TTC549 (cell line): ENCODE results near the gene TNFRSF9.
"Not testable (repeated sequence)": the region's sequence is repeated elsewhere in the genome, so short reads cannot be mapped to it uniquely, and the experiment has no call there.

Experiments
- FAIRE-seq: peaks from 2 replicates; lab custom pipeline; 2012; peaks lifted over from hg19 to GRCh38; lab: Jason Lieb, UNC

Gene TNFRSF9

DNA sequence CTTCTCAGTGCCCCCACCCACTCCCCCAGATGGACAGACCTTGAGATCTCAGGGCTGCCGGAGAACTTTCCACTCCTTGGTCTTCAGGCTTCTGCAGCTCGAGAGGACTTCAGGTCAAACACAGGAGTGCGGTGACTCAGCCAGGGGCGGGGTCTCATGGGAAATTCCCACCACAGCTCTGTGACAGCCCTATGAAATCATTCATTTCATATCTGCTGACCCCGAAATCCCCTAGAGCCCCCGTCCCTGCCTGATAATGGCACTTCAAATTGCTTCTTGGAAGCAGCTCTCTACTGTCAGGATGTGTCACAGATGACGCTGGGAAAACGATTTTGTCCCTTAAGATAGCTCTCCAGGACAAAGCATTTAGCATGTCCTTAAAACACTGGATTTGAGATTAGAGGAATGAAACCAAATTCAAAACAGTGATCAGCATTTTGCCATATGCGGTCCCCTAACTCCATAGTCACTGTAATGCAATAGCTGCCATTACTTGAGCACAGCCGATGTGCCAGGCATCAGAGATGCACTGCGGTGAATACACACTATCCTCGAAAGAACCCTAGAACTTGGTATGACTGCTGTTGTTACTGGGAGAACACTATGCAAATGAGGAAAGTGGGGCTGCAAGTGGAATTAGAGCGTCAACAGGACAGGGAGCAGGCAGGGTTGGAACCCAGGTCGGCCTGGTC is at the start of gene TNFRSF9:
TNFRSF9 (minus strand) TSS at position 95 of the 692 bp plus-strand sequence. CDS start 845 bp downstream, outside the sequence.
- FAIRE-seq = no peak

DNA sequence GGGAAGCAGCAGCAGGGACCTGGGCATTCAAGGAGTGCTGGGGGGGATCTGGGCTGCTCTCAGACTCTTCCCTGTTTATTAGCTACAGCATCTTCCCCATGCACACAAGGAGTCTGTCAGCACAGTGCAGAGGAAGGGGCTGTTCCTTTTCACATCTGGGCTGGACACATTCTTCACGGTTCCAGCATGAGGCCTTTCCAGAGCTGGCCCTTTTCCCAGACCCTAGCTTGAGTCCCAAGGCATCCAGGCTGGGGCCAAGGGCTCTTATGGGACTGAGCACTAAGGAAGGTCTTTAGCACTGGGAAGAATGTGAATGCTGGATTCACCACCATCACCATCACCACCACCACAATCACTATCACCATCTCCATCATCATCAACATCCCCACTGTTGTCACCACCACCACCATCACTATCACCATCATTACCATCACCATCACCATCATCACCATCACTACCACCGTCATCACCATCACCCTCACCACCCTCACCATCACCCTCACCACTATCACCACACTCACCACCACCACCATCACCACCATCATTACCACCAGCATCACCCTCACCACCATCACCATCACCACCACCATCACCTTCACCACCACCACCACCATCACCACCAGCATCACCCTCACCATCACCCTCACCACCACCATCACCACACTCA is 49.3 kb upstream of the TNFRSF9 start:
- FAIRE-seq = no peak

GRCh38 chr1:7988576-7988975 is 47.9 kb upstream of the TNFRSF9 start:
- FAIRE-seq = no peak

GRCh38 chr1:7987528-7987927 is 46.9 kb upstream of the TNFRSF9 start:
- FAIRE-seq = no peak

- FAIRE-seq = no peak
Observed at GRCh38 chr1:7985851-7986612, 45.4 kb upstream of the TNFRSF9 start.

GRCh38 chr1:7984811-7985210 is 44.2 kb upstream of the TNFRSF9 start:
- no peak for FAIRE-seq

DNA sequence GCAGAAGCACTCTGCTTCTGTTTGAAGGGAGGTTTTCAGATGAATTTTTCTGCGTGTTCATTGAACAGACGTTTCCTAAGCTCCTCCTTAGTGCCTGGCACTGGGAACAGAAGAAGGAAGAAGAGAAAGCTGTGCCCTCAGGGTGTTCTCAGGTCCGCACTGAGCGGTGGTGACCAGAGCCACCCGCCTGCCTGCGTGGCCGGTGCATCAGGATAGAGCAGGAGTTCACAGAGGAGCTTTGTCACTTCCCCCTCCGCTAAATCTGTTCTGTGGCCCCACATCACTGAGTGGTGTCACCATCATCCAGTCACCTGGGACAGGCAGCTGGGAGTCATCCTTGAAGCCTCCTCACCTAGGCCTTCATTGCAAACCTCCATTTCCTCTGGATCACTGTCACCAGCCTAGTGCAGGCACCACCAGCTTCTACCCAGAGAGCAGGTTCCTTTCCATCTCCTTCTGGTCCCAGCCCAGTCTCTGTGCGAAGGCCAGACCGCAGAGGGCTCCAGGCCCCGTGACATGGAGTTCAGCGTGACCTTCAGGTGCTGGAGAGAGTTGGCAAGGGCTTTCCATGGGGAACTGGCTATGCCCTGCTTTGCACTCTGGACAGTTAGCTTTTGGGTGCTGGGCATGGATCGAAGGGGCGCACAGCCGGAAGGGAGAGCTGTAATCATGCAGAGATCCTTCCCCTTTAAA is 42.6 kb upstream of the TNFRSF9 start:
- FAIRE-seq = no peak

DNA sequence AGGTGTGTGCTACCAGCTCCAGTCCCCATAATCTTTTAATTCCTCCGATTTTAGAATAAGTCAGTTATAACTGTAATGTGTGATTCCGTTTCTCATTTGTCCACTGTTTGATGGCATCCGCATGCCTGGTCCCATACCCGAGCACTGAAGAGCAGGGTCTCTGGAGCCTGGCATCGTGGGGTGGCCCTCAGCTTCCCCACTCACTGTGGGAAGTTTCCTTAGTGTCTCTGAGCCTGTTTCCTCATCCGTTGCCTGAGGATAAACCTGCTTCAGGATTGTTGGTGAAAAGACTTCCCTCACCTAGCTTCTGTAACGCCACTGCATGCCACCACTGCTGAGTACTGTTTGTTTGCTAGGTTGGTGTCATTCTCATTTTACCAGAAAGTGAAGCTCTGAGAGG is 40.3 kb upstream of the TNFRSF9 start:
- FAIRE-seq = no peak

DNA sequence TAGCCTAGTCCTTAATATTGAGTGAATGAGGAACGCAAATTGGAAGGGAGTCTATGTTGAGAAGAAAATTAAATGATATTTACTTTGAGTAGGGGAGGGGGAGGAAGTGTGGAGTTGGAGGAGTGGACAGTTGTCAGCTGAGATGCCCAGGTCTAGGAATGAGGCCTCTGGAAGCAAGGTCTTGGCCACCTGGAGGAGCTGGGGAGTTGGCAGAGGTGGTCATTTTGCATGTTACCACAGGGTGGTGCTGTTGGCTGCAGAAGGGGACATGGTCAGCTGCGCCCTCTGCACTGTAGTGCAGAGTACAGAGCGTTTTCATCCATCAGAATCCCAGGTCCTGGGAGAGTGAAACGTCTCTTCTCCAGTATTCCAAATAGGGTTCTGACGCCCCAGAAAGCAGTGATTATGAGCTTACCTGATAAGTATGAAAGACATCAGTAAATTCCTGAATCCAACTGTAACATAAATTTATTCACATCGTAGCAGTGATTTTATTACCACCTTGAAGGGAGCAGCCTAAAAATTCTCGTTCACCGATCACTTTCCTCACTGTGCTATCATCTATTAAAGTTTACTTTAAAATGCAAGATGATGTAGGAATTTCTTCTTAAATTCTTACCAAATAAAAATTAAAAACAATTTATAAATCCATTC is 34.7 kb upstream of the TNFRSF9 start:
- FAIRE-seq = peak; percentile 83

- no peak for FAIRE-seq
Observed at GRCh38 chr1:7973086-7973485, 32.4 kb upstream of the TNFRSF9 start.

DNA sequence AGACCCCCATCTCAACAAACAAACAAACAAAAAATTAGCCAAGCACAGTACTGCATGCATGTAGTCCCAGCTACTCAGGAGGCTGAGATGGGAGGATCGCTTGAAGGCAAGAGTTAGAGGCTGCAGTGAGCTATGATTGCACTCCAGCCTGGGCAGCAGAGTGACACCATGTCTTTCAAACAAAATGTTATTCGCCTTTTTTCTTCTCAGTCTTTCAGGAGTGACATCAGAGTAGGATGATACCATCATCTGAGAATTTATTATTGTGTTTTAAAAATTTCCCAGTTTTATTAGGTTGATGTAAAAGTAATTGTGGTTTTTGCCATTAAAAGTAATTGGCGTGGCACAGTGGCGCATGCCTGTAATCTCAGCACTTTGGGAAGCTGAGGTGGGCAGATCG is 31.6 kb upstream of the TNFRSF9 start:
- FAIRE-seq = no peak

- no peak for FAIRE-seq
Observed at GRCh38 chr1:7971024-7971423, 30.4 kb upstream of the TNFRSF9 start.

- FAIRE-seq = no peak
Observed at GRCh38 chr1:7970246-7970645, 29.6 kb upstream of the TNFRSF9 start.

- no peak for FAIRE-seq
Observed at GRCh38 chr1:7967651-7968050, 27.0 kb upstream of the TNFRSF9 start.

GRCh38 chr1:7967196-7967595 is 26.6 kb upstream of the TNFRSF9 start:
- no peak for FAIRE-seq

- no peak for FAIRE-seq
Observed at GRCh38 chr1:7964476-7964875, 23.8 kb upstream of the TNFRSF9 start.

- FAIRE-seq = not testable (repeated sequence)
Observed at GRCh38 chr1:7963841-7964240, 23.2 kb upstream of the TNFRSF9 start.

GRCh38 chr1:7963378-7963730 is 22.7 kb upstream of the TNFRSF9 start:
- FAIRE-seq = not testable (repeated sequence)

DNA sequence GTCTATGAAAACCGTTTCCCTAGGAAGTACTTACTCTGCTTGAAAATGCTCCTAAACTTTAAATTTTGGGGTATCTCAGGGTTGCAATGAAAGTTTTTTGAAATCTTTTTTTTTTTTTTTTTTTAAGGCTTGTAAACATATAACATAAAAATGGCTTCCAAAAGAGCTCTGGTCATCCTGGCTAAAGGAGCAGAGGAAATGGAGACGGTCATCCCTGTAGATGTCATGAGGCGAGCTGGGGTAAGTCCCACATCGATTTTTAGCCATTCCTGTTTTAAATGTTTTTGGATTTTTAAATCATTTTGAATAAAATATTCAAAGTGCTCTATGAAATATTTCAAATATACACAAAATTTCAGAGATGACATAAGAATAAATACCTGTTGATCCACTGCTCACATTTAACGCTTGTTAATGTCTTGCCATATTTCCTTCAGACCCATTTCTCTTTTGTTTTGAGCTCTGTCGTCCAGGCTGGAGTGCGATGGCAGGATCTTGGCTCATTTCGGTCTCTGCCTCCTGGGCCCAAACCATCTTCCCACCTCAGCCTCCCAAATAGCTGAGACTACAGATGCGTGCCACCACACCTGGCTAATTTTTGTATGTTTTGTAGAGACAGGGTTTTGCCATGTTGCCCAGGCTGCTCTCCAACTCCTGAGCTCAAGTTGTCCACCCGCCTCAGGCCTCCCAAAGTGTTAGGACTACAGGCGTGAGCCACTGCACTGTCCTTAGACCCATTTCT is 22.2 kb upstream of the TNFRSF9 start:
- no peak for FAIRE-seq

DNA sequence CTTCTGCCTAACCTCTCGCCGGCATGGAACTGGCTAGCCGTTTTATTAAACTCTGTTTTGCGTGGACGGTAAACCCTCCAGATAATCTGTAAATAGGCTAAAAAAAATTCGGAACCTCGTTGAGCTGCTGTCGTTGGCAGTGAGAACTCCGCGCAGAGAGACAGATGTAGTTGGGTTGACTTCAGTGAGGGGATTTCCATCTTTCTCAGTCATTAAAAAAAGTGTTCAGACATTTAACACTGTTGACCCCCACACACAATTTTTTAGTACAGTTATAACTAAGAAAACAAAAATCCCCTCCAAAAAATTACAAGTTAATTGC is 21.3 kb upstream of the TNFRSF9 start:
- FAIRE-seq = no peak

DNA sequence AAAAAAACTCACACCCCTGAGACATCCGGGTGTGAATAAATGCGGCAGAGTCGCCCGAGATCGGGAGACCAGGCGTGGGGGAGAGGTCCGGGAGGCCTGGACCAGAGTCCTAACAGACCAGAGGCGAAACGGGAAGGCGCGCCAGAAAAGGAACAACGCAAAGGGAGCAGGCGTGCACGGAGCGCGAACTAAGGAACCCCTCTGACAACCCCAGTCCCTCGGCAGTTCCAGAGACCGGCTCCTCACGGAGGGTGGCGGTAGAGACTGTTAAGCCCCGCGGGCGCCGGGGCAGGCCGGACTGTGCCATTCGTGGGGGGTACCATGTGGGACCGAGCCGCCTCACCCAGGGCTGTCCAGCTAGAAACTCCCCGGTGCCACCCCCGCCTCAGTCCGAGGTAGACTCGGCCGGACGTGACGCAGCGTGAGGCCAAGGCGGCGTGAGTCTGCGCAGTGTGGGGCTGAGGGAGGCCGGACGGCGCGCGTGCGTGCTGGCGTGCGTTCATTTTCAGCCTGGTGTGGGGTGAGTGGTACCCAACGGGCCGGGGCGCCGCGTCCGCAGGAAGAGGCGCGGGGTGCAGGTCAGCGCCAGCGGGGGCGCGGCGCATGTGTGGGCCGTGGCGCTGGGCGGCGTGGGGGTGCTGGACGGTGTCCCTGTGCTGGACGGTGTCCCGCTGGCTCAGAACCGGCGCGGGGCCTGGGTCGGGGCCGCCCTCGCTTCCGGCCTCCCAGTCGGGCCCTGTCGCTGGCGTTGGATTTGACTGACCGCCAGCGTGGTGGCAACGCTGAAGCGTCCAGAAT is 20.8 kb upstream of the TNFRSF9 start, which contains the start of gene PARK7:
PARK7 (plus strand) TSS at position 496 of the 798 bp plus-strand sequence. CDS start 1,075 bp downstream, outside the sequence.
- peak; percentile 67 for FAIRE-seq
